ENCODE measurements around the gene ZNF322.
"Not testable (repeated sequence)": the region's sequence is repeated elsewhere in the genome, so short reads cannot be mapped to it uniquely, and the experiment has no call there.

Gene ZNF322

GRCh38 chr6:26659042-26659999, at the start of gene ZNF322:
Gene ZNF322 (minus strand): TSS chr6:26659746. CDS start chr6:26638553, 21,193 bp downstream.
- DNase-seq: peak; percentile 79 to 98 (median 95)

GRCh38 chr6:26705780-26706179, 46.2 kb upstream of the ZNF322 start:
- DNase-seq: not testable (repeated sequence)

GRCh38 chr6:26705352-26705751, 45.8 kb upstream of the ZNF322 start:
- not testable (repeated sequence) for DNase-seq

GRCh38 chr6:26701023-26701747, 41.6 kb upstream of the ZNF322 start:
- not testable (repeated sequence) for DNase-seq

- not testable (repeated sequence) for DNase-seq
These were observed 38.0 kb upstream of the ZNF322 start for GRCh38 chr6:26697496-26697895.

- DNase-seq: not testable (repeated sequence)
These were observed 29.9 kb upstream of the ZNF322 start for GRCh38 chr6:26689324-26689947.

- not testable (repeated sequence) for DNase-seq
These were observed 23.0 kb upstream of the ZNF322 start for GRCh38 chr6:26682435-26683042.

GRCh38 chr6:26673287-26673686, 13.7 kb upstream of the ZNF322 start:
- DNase-seq: not testable (repeated sequence)

GRCh38 chr6:26670558-26670957, 11.0 kb upstream of the ZNF322 start:
- not testable (repeated sequence) for DNase-seq

- not testable (repeated sequence) for DNase-seq
These were observed 10.5 kb upstream of the ZNF322 start for GRCh38 chr6:26670003-26670402.

GRCh38 chr6:26660000-26660361, 435 bp upstream of the ZNF322 start:
- no peak for DNase-seq

- no peak for DNase-seq
These were observed 2.3 kb downstream of the ZNF322 start for GRCh38 chr6:26657256-26657655.

- no peak for DNase-seq
These were observed 6.5 kb downstream of the ZNF322 start for GRCh38 chr6:26653007-26653406.

- DNase-seq: no peak
These were observed 8.3 kb downstream of the ZNF322 start for GRCh38 chr6:26651133-26651781.

GRCh38 chr6:26646074-26646473, 13.5 kb downstream of the ZNF322 start:
- DNase-seq: no peak

- DNase-seq: no peak
These were observed 18.7 kb downstream of the ZNF322 start for GRCh38 chr6:26640806-26641205.

- DNase-seq: no peak
These were observed 30.2 kb downstream of the ZNF322 start for GRCh38 chr6:26629359-26629758.

- DNase-seq: no peak
These were observed 31.7 kb downstream of the ZNF322 start for GRCh38 chr6:26627843-26628242.

- no peak for DNase-seq
These were observed 35.0 kb downstream of the ZNF322 start for GRCh38 chr6:26624557-26624956.

GRCh38 chr6:26623339-26623859, 36.1 kb downstream of the ZNF322 start:
- DNase-seq: no peak

All from C1 segment of cervical spinal cord (tissue), 14 donors.